Activated CD4-positive, alpha-beta T cell treated with anti-CD3 and anti-CD28 coated beads, Interleukin-2, amount 10 ng/mL, durations not matched to agents 7 days and 5 days (primary cell): ENCODE results near the gene MPV17. TPM values are rescaled to one million over a fixed set of nuclear protein-coding genes. Genes with fewer than 3 reads are reported as not detected.
"Not testable (repeated sequence)": the region's sequence is repeated elsewhere in the genome, so short reads cannot be mapped to it uniquely, and the experiment has no call there.

Experiments used
- CTCF ChIA-PET: fragments of 350-600 bp; sonication (Branson Sonifier 250); formaldehyde crosslinking; loops from one replicate; lab custom pipeline; 2021; ENCODE audit warnings: antibody characterized with exemption; lab: Charles Lee
- POLR2A ChIA-PET: fragments of 350-600 bp; sonication (Branson Sonifier 250); formaldehyde crosslinking; loops from one replicate; lab custom pipeline; 2021; ENCODE audit warnings: antibody characterized with exemption; lab: Charles Lee
- DNase-seq: peaks from one replicate; pipeline ENCODE4 v3.0.0-alpha.2; 2020
- H3K27ac Mint-ChIP-seq: one replicate; pipeline ENCODE4 v1.8.0; 2021; ENCODE audit warnings: mild to moderate bottlenecking, moderate library complexity, mixed read lengths
- H3K27me3 Mint-ChIP-seq: one replicate; pipeline ENCODE4 v1.8.0; 2021; ENCODE audit warnings: mixed read lengths
- H3K36me3 Mint-ChIP-seq: one replicate; pipeline ENCODE4 v1.8.0; 2021; ENCODE audit warnings: low read depth, mixed read lengths
- H3K4me1 Mint-ChIP-seq: one replicate; pipeline ENCODE4 v1.8.0; 2021; ENCODE audit warnings: mixed read lengths
- H3K4me3 Mint-ChIP-seq: one replicate; pipeline ENCODE4 v1.8.0; 2021; ENCODE audit warnings: mild to moderate bottlenecking, moderate library complexity, mixed read lengths
- H3K9me3 Mint-ChIP-seq: one replicate; pipeline ENCODE4 v1.8.0; 2021; ENCODE audit warnings: mixed read lengths
- total RNA-seq, 2 experiments: library from RNA; stranded (reverse); gene quantifications; one replicate each; pipeline ENCODE4 v1.2.3, GENCODE V29; 2021

MPV17 gene
- total RNA-seq, 2 experiments from 2014 or later = 80.8 to 83.6 TPM

DNA sequence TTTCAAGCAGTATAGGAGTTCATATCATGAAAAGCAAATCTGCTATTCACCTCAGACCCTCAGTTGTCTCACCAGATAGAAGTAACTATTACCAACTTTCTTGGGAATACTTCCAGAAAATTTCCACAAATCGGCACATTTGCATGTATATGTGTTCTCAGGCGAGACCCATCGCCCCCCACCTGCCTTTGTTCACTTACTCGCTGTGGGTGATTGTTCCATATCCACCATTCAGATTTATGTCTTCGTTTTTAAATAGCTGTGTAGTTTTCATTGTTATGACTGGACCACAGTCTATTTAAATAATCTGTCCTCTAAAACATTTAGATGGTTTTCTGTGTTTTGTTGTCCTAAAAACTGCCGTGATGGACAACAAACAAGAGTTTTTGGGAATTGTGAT is 37.4 kb downstream of the MPV17 start:
- H3K36me3 Mint-ChIP-seq = no peaks in the 10 kb centered on the region
- no peaks in the 10 kb centered on the region for H3K4me1 Mint-ChIP-seq
- no peak overlapping the region for H3K27ac Mint-ChIP-seq
- H3K9me3 Mint-ChIP-seq = no peaks in the 10 kb centered on the region
- ChIA-PET POLR2A (no interaction called here), CTCF (interaction anchor here (0.6 to 1.2 kb wide), 2 partner anchors 14 to 17 kb away, joined by 3 to 5 read pairs; no protein-coding TSS in a partner anchor)
- no peak for DNase-seq
- no peak overlapping the region for H3K4me3 Mint-ChIP-seq
- H3K27me3 Mint-ChIP-seq = peaks cover 30% of the 10 kb centered on the region

DNA sequence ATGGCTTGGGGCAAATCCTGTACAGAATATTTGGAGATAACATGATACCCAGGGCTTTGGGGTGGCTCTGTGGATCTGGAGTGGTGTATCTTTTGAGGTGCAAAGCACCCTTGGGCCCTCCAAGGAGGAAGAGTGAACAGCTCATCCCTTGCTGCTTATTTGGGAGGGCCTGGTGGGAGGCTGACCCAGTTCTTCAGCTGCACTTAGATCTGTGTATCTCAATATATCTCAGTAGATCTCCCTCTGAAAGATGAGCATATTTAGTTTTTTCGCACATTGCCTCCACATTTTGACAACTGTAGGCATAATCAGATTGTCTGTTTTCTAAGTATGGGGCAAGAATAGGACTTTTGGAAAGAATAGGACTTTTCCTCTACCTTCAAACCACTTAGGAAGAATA is 37.9 kb downstream of the MPV17 start:
- peaks cover under 1% of the 10 kb centered on the region for H3K4me1 Mint-ChIP-seq
- H3K9me3 Mint-ChIP-seq = no peaks in the 10 kb centered on the region
- H3K27ac Mint-ChIP-seq = no peak overlapping the region
- peaks cover 30% of the 10 kb centered on the region for H3K27me3 Mint-ChIP-seq
- H3K36me3 Mint-ChIP-seq = no peaks in the 10 kb centered on the region
- ChIA-PET POLR2A (no interaction called here), CTCF (interaction anchor here (0.6 to 1.9 kb wide), 3 partner anchors 9 to 18 kb away, joined by 3 to 5 read pairs (median 3); no protein-coding TSS in a partner anchor)
- no peak overlapping the region for H3K4me3 Mint-ChIP-seq
- no peak for DNase-seq

DNA sequence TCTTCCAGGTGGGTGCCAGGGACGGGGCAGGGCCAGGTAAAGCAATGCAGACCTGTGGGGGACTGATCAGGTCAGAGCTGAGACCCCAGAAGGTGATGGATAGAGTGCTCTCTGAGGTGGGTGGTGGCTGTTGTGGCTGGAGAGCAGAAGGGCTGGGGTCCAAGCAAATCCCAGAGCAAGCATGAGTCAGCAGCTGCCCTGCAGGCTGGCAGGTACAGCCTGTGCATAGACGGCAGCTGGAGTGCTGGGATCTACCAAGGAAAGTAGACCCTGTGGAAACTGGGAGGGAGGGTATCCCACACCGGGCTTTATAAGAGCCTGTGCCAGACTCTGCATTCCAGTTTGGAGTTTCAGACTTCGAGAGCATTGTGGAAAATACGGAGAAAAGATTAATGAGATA is 40.0 kb downstream of the MPV17 start:
- POLR2A ChIA-PET = no interaction called here
- CTCF ChIA-PET = interaction anchor here (1.0 to 1.7 kb wide), 4 partner anchors 15 to 321 kb away, joined by 3 to 4 read pairs (median 4); partner anchors contain the start of gene SLC30A3
- H3K4me3 Mint-ChIP-seq = no peak overlapping the region
- no peaks in the 10 kb centered on the region for H3K36me3 Mint-ChIP-seq
- H3K27ac Mint-ChIP-seq = no peak overlapping the region
- peaks cover 6% of the 10 kb centered on the region for H3K4me1 Mint-ChIP-seq
- H3K27me3 Mint-ChIP-seq = peaks cover 24% of the 10 kb centered on the region
- no peaks in the 10 kb centered on the region for H3K9me3 Mint-ChIP-seq
- DNase-seq = no peak

DNA sequence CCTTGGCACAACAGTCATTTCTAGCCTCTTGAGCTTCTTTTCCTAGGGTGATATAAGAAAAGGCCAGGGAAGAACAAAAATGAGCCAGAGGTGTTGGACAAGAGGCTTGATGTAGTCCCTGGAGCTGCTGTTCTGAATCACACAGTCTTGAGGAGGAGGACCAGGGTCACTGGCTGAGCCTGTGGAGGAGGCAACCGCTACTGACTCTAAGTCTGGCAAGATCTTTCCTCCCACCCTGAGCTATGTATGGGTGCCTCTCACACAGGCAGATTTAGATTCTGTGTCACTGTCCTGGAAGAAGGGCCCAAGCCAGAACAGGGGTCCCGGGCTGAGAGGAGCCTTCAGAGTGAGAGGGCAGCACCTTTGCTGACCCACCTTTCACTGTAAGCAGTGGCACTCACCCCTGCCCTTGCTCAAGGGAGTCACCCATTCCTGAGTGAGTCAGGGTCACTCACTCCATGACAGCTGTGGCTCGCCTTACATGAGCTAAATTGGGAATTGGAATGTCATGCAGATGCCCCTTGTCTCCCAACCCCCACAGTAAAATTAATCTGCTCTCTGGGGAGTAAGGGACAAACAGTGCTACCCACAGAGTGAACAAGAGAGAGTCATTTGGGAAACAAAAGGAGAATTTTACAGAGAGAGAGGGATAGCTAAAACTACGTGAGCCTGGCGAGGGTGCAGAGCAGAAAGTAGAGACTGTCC is 40.9 kb downstream of the MPV17 start, which contains the start of gene TRIM54:
Gene TRIM54, plus strand, starts transcription at position 575 of the 705 bp plus-strand sequence. CDS start 303 bp downstream, outside the sequence.
- POLR2A ChIA-PET = no interaction called here
- no peak within 1 kb of the TSS for H3K27ac Mint-ChIP-seq
- H3K4me1 Mint-ChIP-seq = peaks cover 6% of the 10 kb centered on the region
- no peaks in the 10 kb centered on the region for H3K36me3 Mint-ChIP-seq
- peaks cover 24% of the 10 kb centered on the region for H3K27me3 Mint-ChIP-seq
- H3K9me3 Mint-ChIP-seq = no peaks in the 10 kb centered on the region
- no peak within 1 kb of the TSS for H3K4me3 Mint-ChIP-seq
- CTCF ChIA-PET = interaction anchor here (0.7 to 1.7 kb wide), 4 partner anchors 19 to 320 kb away, joined by 3 to 4 read pairs (median 4); partner anchors contain the start of gene SLC30A3
- DNase-seq = no peak

DNA sequence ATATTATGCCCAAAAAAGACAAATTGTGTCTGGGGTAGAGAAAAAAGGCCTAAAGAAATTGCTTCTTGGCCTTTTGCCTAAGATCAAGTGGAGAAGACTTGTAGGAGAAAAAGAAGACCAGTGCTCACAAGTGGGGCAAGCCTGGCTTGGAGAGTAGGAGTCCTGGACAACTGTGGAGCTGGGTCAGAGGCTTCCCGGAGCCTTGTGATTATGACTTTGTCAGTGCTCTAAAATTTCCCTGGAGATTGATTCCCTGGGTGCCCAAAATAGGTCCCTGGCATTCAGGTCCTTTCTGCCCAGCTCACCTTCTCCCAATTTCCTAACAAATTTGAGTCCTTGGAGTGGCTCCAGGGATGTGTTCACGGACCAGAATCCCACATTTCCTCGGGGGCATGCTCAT is 41.5 kb downstream of the MPV17 start:
- Mint-ChIP-seq H3K27me3 (peaks cover 20% of the 10 kb centered on the region), H3K9me3 (no peaks in the 10 kb centered on the region), H3K27ac (no peak overlapping the region), H3K36me3 (no peaks in the 10 kb centered on the region), H3K4me3 (no peak overlapping the region), H3K4me1 (peaks cover 6% of the 10 kb centered on the region)
- DNase-seq = no peak
- POLR2A ChIA-PET = no interaction called here
- CTCF ChIA-PET = interaction anchor here (0.9 to 1.7 kb wide), 3 partner anchors 18 to 320 kb away, joined by 3 to 4 read pairs (median 4); partner anchors contain the start of gene SLC30A3

DNA sequence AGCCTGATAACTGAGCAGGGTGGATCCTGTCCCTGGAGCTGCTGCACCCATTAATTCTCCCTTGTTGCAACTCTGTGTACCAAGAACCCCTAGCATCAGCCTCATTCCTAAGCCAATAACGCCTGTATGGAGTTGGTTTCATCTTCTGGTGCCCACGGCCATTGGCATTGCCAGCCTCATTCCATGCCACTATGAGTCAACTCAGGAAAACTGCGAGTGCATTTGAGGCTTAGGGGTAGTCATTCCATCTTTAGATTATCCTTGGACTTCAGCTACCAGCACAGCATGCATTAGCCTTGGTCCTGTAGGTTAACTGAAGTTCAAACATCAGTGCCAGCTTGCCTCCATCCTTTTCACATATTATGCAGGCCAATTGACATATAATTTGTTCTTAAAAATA is 42.1 kb downstream of the MPV17 start:
- no peaks in the 10 kb centered on the region for H3K36me3 Mint-ChIP-seq
- H3K4me1 Mint-ChIP-seq = peaks cover 6% of the 10 kb centered on the region
- no peak for DNase-seq
- H3K27me3 Mint-ChIP-seq = peaks cover 17% of the 10 kb centered on the region
- ChIA-PET CTCF (interaction anchor here (0.5 to 2.7 kb wide), 8 partner anchors 9 to 185 kb away, joined by 3 to 19 read pairs (median 6); partner anchors contain the start of gene MPV17), POLR2A (interaction anchor here (0.7 kb wide), 1 partner anchor 135 kb away, joined by 3 read pairs; no protein-coding TSS in a partner anchor)
- H3K9me3 Mint-ChIP-seq = no peaks in the 10 kb centered on the region
- H3K4me3 Mint-ChIP-seq = no peak overlapping the region
- no peak overlapping the region for H3K27ac Mint-ChIP-seq

DNA sequence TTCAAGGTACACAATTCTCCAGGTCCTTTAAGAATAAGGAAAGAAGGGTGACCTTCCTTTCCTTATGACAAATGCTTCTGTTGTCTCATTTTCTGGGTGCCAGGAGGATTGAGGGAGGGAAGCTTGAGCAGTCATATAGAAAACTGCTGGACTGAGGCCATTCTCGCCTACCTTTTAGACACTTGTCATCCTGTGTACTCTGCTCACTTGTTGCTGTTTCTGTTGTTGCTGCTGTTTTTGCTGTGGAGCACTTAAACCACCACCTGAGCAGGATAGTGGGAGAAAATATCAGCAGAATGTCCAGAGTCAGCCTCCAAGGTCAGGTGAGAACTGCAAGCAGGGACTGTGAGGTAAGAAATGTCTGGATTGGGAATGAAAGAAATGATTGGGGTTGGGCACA is 44.9 kb downstream of the MPV17 start:
- Mint-ChIP-seq H3K9me3 (no peaks in the 10 kb centered on the region), H3K4me1 (peaks cover 9% of the 10 kb centered on the region), H3K4me3 (no peak overlapping the region), H3K36me3 (no peaks in the 10 kb centered on the region), H3K27me3 (peaks cover 20% of the 10 kb centered on the region), H3K27ac (no peak overlapping the region)
- no peak for DNase-seq
- POLR2A ChIA-PET = no interaction called here
- CTCF ChIA-PET = interaction anchor here (0.8 to 2.4 kb wide), 2 partner anchors 15 to 59 kb away, joined by 3 to 9 read pairs; partner anchors contain the start of gene SLC30A3

DNA sequence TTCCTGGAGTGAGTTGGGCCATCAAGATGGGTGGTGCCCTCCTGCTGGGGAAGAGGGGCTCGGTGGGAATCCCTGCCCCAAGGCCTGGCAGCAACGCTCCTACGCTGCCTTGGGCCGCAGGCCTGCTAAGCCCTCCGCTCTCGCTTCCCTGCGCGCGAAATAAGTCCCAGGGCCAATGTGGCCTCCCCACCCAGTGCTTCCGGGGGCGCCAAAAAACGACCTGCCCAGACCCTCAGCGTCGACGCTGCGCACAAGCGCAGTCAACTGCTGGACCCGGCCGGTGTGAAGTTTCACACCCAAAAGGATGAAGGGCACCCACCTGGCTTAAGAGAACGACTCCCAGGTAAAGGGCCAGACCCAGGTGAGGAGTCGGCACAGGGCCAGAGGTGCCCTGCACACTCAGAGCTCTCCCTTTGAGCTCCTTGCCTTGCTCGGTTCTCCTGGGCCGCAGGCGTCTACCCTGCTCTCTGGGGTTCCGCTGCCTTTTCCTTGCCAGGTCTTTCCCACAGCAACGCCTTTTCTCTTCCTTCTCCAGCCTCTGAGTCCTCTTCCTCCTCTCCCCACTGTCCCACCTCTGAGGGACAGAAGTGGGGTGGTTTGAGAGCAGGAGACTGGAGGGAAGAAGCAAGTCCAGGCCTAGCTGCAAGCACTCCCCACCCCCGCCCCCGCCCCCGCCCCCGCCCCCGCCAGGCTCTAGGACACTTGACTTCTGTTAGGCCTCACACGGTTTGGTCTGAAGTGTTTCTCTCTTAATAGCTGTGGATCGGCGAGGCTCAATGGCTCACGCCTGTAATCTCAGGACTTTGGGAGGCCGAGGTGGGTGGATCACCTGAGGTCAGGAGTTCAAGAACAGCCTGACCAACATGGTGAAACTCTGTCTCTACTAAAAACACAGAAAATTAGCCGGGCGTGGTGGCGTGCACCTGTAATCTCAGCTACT is 47.4 kb downstream of the MPV17 start, which contains the start of gene DNAJC5G:
Gene DNAJC5G, plus strand, starts transcription at position 223 of the 940 bp plus-strand sequence. CDS start 1,296 bp downstream, outside the sequence.
- ChIA-PET POLR2A (no interaction called here), CTCF (interaction anchor here (0.7 kb wide), 1 partner anchor 25 kb away, joined by 3 read pairs; no protein-coding TSS in a partner anchor)
- Mint-ChIP-seq H3K9me3 (no peaks in the 10 kb centered on the region), H3K4me3 (no peak within 1 kb of the TSS), H3K36me3 (no peaks in the 10 kb centered on the region), H3K27me3 (peaks cover 23% of the 10 kb centered on the region), H3K4me1 (peaks cover 9% of the 10 kb centered on the region), H3K27ac (no peak within 1 kb of the TSS)
- no peak for DNase-seq

DNA sequence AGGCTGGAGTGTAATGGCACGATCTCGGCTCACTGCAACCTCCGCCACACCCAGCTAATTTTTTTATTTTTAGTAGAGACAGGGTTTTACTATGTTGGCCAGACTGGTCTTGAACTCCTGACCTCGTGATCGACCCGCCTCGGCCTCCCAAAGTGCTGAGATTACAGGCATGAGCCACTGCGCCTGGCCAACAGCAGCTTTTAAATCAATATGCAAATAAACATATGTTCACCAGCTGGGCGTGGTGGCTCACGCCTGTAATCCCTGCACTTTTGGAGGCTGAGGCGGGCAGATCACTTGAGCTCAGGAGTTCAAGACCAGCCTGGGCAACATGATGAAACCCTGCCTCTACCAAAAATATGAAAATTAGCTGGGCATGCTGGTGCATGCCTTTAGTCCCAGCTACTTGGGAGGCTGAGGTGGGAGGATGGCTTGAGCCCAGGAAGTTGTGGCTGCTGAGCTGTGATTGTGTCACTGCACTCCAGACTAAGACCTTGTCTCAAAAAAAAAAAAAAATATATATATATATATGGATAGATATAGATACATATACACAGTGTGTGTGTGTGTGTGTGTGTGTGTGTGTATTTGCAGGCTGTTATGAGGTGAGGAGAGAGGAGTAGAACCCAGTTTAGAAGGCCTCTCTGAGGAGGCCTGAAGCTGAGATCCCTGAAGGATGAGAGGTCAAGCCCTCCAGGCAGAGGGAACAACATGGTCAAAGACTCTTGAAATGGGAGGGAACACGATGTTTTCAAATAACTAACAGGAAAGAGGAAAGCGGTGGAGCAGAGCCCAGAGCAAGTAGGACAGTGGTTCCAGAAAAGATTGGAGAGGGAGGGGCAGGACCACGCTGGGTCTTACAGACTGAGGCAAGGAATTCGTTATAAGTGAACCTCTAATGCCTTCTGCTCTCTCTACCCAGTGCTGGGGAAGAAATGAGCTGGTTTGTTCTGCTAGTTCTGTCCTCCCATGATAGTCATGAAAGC is 50.1 kb downstream of the MPV17 start:
- DNase-seq, H3K9me3 Mint-ChIP-seq, H3K4me3 Mint-ChIP-seq, POLR2A ChIA-PET, H3K4me1 Mint-ChIP-seq, H3K27ac Mint-ChIP-seq, H3K36me3 Mint-ChIP-seq: not testable (repeated sequence)
- CTCF ChIA-PET = interaction anchor here (0.6 to 1.2 kb wide), 5 partner anchors 9 to 552 kb away, joined by 3 read pairs; partner anchors contain the start of gene SLC30A3
- H3K27me3 Mint-ChIP-seq = peaks cover 29% of the 10 kb centered on the region

DNA sequence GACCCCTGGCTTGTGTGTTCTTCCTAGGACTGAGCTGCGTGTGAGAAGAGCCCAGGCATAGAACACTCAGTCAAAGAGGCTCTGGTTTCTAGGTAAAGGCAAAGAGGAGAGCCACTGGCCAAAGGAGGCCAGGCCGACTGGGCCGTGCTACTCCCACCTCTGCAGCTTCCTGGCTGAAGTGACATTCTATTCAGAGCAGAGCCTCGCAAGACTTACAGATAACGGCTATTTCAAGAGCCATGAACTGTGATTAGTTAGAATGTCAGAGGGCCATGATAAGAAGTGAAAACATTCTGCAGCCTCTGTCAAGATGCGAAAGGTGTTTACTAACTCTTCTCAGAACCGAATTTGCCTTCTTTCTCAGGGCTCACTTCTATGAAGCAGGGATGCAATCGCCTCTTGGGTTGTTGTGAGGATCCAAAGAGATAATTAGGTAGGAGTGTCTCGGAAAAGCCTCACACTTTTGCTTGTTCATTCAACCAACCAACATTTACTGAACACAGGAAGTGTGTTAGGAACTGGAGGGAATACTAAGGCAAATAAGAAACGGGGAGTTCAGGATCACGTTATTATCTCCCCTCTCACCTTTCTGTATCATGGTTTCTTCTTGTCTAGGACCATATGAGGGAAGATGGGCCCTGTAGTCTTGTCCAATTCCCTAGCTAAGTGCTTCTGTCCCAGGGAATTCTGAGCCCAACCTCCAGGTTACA is 51.1 kb downstream of the MPV17 start:
- no peak for DNase-seq
- CTCF ChIA-PET = interaction anchor here (0.6 to 1.3 kb wide), 5 partner anchors 10 to 455 kb away, joined by 3 to 7 read pairs (median 3); no protein-coding TSS in a partner anchor
- POLR2A ChIA-PET = no interaction called here
- Mint-ChIP-seq H3K4me3 (no peak overlapping the region), H3K27me3 (peaks cover 25% of the 10 kb centered on the region), H3K36me3 (no peaks in the 10 kb centered on the region), H3K27ac (no peak overlapping the region), H3K9me3 (no peaks in the 10 kb centered on the region), H3K4me1 (peaks cover 3% of the 10 kb centered on the region)

DNA sequence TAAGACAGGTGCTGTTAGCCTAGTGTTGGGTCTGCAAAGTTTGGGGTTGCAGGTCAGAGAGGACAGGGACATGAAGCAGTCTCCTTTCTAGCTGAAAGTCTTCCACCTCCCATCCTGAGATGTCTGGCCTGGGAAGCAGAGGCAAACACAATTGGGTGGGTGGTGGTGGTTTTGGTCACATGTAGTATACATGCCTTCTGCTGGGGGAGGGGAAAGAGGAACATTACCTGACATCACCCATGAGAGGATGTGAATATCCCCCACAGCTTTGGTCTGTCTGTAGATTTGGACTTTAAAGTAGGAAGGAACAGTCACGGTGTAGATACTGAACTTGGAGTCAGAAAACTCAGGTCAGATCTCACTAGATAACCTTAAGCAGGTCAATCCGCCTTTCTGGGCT is 52.2 kb downstream of the MPV17 start:
- ChIA-PET POLR2A (interaction anchor here (0.6 kb wide), 1 partner anchor 139 kb away, joined by 3 read pairs; no protein-coding TSS in a partner anchor), CTCF (interaction anchor here (1.3 to 2.5 kb wide), 3 partner anchors 9 to 281 kb away, joined by 3 to 10 read pairs (median 3); no protein-coding TSS in a partner anchor)
- Mint-ChIP-seq H3K27me3 (peaks cover 25% of the 10 kb centered on the region), H3K4me1 (peaks cover 3% of the 10 kb centered on the region), H3K27ac (no peak overlapping the region), H3K4me3 (no peak overlapping the region), H3K36me3 (no peaks in the 10 kb centered on the region), H3K9me3 (no peaks in the 10 kb centered on the region)
- DNase-seq = no peak
